ENCODE measurements around the gene CCDC69. TPM values are rescaled to one million over a fixed set of nuclear protein-coding genes. Genes with fewer than 3 reads are reported as not detected.

The CCDC69 gene
- total RNA-seq, 2 experiments from 2014 or later: 24.6 to 27.6 TPM

GRCh38 chr5:151219138-151219537, 4.8 kb downstream of the CCDC69 start:
- intact Hi-C loops (cut with micrococcal nuclease): loop anchor here (10.0 kb wide), 1 partner anchor 434 kb away; no protein-coding TSS in a partner anchor
- H3K36me3 Mint-ChIP-seq: peaks cover 11% of the 10 kb centered on the region
- no peaks in the 10 kb centered on the region for H3K27me3 Mint-ChIP-seq
- H3K27ac Mint-ChIP-seq: peak overlapping the region; percentile 36
- POLR2A ChIA-PET: no interaction called here
- H3K4me3 Mint-ChIP-seq: no peak overlapping the region
- H3K9me3 Mint-ChIP-seq: no peaks in the 10 kb centered on the region
- DNase-seq: no peak
- CTCF ChIA-PET: no interaction called here
- H3K4me1 Mint-ChIP-seq (ENCODE audit: low read depth): peaks cover 76% of the 10 kb centered on the region

DNA sequence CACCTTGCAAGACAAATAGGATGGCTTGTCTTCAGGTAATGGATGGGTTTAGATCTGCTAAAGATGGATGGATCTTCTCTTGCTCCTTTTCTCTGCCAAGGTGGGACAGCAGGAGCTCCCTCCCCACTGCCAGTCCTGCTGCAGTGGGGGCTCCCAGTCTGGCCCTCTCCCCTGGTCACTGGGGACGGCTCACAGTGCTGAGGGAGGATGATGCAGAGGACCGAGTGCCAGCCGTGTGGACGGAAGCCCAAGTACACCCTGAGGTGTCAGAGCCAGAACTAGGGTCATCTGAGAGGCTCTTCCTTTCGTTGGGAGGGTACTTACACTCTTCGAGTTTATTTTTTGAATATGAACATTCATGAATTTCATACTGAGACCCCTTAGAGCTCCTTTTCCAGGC, 5.7 kb downstream of the CCDC69 start:
- Mint-ChIP-seq H3K36me3 (peaks cover 15% of the 10 kb centered on the region), H3K27ac (peak overlapping the region; percentile 53), H3K4me3 (no peak overlapping the region), H3K9me3 (no peaks in the 10 kb centered on the region), H3K27me3 (no peaks in the 10 kb centered on the region), H3K4me1 (ENCODE audit: low read depth) (peaks cover 76% of the 10 kb centered on the region)
- ChIA-PET POLR2A (no interaction called here), CTCF (interaction anchor here (0.8 to 1.2 kb wide), 2 partner anchors 22 to 92 kb away, joined by 3 read pairs; no protein-coding TSS in a partner anchor)
- intact Hi-C loops (cut with micrococcal nuclease): loop anchor here (10.0 kb wide), 1 partner anchor 433 kb away; no protein-coding TSS in a partner anchor
- DNase-seq: no peak

GRCh38 chr5:151216781-151217180, 7.1 kb downstream of the CCDC69 start:
- no peaks in the 10 kb centered on the region for H3K9me3 Mint-ChIP-seq
- H3K36me3 Mint-ChIP-seq: peaks cover 20% of the 10 kb centered on the region
- ChIA-PET CTCF (no interaction called here), POLR2A (no interaction called here)
- DNase-seq: no peak
- no peaks in the 10 kb centered on the region for H3K27me3 Mint-ChIP-seq
- H3K4me3 Mint-ChIP-seq: no peak overlapping the region
- peak overlapping the region; percentile 21 for H3K27ac Mint-ChIP-seq
- intact Hi-C loops (cut with micrococcal nuclease): loop anchor here (10.0 kb wide), 1 partner anchor 432 kb away; no protein-coding TSS in a partner anchor
- peaks cover 74% of the 10 kb centered on the region for H3K4me1 Mint-ChIP-seq (ENCODE audit: low read depth)

DNA sequence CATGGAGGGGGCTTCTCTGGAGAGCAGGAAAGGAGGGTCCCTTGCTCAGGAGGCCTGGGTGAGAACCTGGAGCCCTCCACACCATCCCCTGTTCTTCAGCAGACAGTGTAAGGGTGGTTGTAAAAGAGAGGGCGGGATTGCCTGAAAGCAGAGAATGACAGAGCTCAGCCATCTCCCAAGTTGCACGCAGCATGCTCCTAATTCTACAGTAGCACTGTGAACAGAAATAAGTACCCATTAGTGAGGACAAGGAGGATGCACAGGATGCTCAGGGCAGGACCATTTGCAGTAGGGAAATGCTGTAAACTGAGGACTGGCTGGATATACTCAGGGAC, 8.4 kb downstream of the CCDC69 start:
- DNase-seq: no peak
- H3K4me1 Mint-ChIP-seq (ENCODE audit: low read depth): peaks cover 72% of the 10 kb centered on the region
- POLR2A ChIA-PET: interaction anchor here (5.4 kb wide), 1 partner anchor 7 kb away, joined by 95 read pairs; the partner anchor contains the start of gene CCDC69

GRCh38 chr5:151214614-151215545, 9.0 kb downstream of the CCDC69 start:
- CTCF ChIA-PET: interaction anchor here (1.3 to 3.3 kb wide), 5 partner anchors 8 to 101 kb away, joined by 4 to 43 read pairs (median 6); partner anchors contain the start of gene CCDC69
- Mint-ChIP-seq H3K4me1 (ENCODE audit: low read depth) (peaks cover 68% of the 10 kb centered on the region), H3K36me3 (peaks cover 17% of the 10 kb centered on the region), H3K4me3 (peak overlapping the region; percentile 82), H3K27ac (peak overlapping the region; percentile 97), H3K27me3 (no peaks in the 10 kb centered on the region), H3K9me3 (no peaks in the 10 kb centered on the region)
- intact Hi-C loops (cut with micrococcal nuclease): loop anchor here (1.0 to 10.0 kb wide), 8 partner anchors 8 to 557 kb away; partner anchors contain the start of genes G3BP1 and TNIP1
- POLR2A ChIA-PET: interaction anchor here (0.8 to 5.4 kb wide), 5 partner anchors 8 to 39 kb away, joined by 3 to 95 read pairs (median 9); partner anchors contain the start of genes CCDC69 and GM2A
- peak; percentile 53 for DNase-seq

More for the DNA sequence above, 8.4 kb downstream of the CCDC69 start:
- Mint-ChIP-seq H3K36me3 (peaks cover 17% of the 10 kb centered on the region), H3K4me3 (peak overlapping the region; percentile 82), H3K27ac (peak overlapping the region; percentile 97), H3K9me3 (no peaks in the 10 kb centered on the region), H3K27me3 (no peaks in the 10 kb centered on the region)
- intact Hi-C loops (cut with micrococcal nuclease): loop anchor here (2.0 to 10.0 kb wide), 2 partner anchors 135 to 431 kb away; partner anchors contain the start of gene TNIP1
- CTCF ChIA-PET: interaction anchor here (1.3 to 1.5 kb wide), 2 partner anchors 8 to 51 kb away, joined by 6 read pairs; partner anchors contain the start of gene CCDC69

DNA sequence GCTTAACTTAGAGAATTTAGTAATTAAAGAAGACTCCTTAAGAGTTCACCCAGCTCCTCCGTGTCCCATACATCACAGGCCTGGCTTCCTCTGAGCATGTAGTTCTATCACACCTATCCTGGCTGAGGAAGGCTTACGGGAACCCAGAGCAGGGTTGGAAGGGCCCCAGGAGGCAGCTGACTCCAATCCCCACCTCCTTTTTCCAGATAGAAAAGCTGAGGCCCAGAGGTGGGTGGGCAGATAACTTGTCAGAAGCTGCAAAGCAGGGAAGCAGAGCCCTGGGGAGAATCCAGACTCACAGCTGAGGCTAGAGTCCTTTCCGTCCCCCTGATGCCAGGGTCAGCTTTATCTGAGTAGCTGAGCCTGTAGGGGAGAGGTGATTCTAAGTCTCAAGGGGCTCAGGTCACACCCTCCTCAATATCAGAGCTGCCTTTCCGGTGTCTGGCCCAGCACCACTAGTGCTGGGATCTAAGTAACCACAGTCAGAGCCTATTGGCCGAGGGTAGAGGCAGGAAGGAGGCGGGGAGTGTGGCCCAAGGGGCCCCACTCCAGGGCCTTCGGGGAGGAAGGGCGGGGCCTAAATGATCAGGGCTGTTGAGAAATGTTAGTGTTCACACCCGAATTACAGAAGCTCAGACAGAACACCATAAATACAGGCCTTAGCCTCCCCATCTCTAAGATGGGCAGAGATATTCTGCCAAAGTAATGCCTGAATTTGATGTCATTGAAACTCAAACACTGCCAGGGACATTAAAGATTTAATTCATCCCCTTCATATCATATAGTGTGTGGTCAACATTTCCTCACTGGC, 9.9 kb downstream of the CCDC69 start:
- peak overlapping the region; percentile 97 for H3K27ac Mint-ChIP-seq
- peak overlapping the region; percentile 82 for H3K4me3 Mint-ChIP-seq
- DNase-seq: peak; percentile 94
- ChIA-PET CTCF (interaction anchor here (0.5 to 3.3 kb wide), 9 partner anchors 9 to 102 kb away, joined by 3 to 43 read pairs (median 5); partner anchors contain the start of gene CCDC69), POLR2A (interaction anchor here (0.6 to 5.4 kb wide), 6 partner anchors 9 to 40 kb away, joined by 3 to 95 read pairs (median 8); partner anchors contain the start of genes CCDC69 and GM2A)
- intact Hi-C loops (cut with micrococcal nuclease): loop anchor here (1.0 to 10.0 kb wide), 9 partner anchors 9 to 558 kb away; partner anchors contain the start of genes G3BP1 and TNIP1
- no peaks in the 10 kb centered on the region for H3K27me3 Mint-ChIP-seq
- peaks cover 69% of the 10 kb centered on the region for H3K4me1 Mint-ChIP-seq (ENCODE audit: low read depth)
- peaks cover 17% of the 10 kb centered on the region for H3K36me3 Mint-ChIP-seq
- H3K9me3 Mint-ChIP-seq: no peaks in the 10 kb centered on the region

- peak overlapping the region; percentile 90 for H3K27ac Mint-ChIP-seq
- H3K4me1 Mint-ChIP-seq (ENCODE audit: low read depth): peaks cover 67% of the 10 kb centered on the region
- no peak for DNase-seq
- H3K36me3 Mint-ChIP-seq: peaks cover 18% of the 10 kb centered on the region
- intact Hi-C loops (cut with micrococcal nuclease): loop anchor here (2.0 to 10.0 kb wide), 3 partner anchors 62 to 560 kb away; partner anchors contain the start of gene G3BP1
- ChIA-PET POLR2A (interaction anchor here (0.9 to 5.4 kb wide), 6 partner anchors 10 to 132 kb away, joined by 3 to 95 read pairs (median 4); partner anchors contain the start of genes CCDC69, GM2A and TNIP1), CTCF (interaction anchor here (0.8 to 3.3 kb wide), 9 partner anchors 10 to 104 kb away, joined by 3 to 43 read pairs (median 5); partner anchors contain the start of genes CCDC69 and GM2A)
- H3K27me3 Mint-ChIP-seq: no peaks in the 10 kb centered on the region
- H3K9me3 Mint-ChIP-seq: no peaks in the 10 kb centered on the region
- peak overlapping the region; percentile 82 for H3K4me3 Mint-ChIP-seq
Observed at GRCh38 chr5:151212406-151212798, 11.5 kb downstream of the CCDC69 start.

- Mint-ChIP-seq H3K4me3 (no peak overlapping the region), H3K27me3 (no peaks in the 10 kb centered on the region), H3K9me3 (no peaks in the 10 kb centered on the region), H3K27ac (peak overlapping the region; percentile 38), H3K36me3 (peaks cover 9% of the 10 kb centered on the region), H3K4me1 (ENCODE audit: low read depth) (peaks cover 58% of the 10 kb centered on the region)
- POLR2A ChIA-PET: interaction anchor here (1.7 kb wide), 1 partner anchor 15 kb away, joined by 4 read pairs; the partner anchor contains the start of gene CCDC69
- DNase-seq: no peak
- CTCF ChIA-PET: interaction anchor here (0.9 to 1.3 kb wide), 2 partner anchors 43 to 160 kb away, joined by 3 to 5 read pairs; no protein-coding TSS in a partner anchor
- intact Hi-C loops (cut with micrococcal nuclease): no loop called here
Observed at GRCh38 chr5:151208481-151208914, 15.4 kb downstream of the CCDC69 start.

DNA sequence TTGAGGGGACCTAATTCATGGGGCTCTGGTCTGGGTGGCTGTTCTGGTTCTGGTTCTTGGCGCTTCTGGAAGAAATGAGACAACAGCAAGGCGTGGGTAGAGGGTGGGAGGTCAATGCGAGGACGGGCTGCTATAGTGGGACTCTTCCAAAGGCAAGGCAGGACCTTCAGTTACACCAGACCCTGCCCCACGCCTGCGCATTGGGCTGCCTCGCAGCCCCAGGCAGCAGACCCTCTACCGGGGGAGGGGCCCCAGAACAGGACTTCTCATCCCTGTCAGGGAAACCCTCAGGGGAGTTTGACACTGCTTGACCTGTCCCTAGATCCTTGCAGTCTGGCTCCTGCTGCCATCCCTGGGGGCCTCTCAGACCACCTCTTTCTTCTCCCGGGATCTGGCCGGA, 18.5 kb downstream of the CCDC69 start:
- DNase-seq: no peak
- Mint-ChIP-seq H3K36me3 (peaks cover 3% of the 10 kb centered on the region), H3K27me3 (no peaks in the 10 kb centered on the region), H3K9me3 (no peaks in the 10 kb centered on the region), H3K27ac (peak overlapping the region; percentile 40), H3K4me3 (no peak overlapping the region), H3K4me1 (ENCODE audit: low read depth) (peaks cover 50% of the 10 kb centered on the region)
- ChIA-PET CTCF (no interaction called here), POLR2A (no interaction called here)
- intact Hi-C loops (cut with micrococcal nuclease): no loop called here

DNA sequence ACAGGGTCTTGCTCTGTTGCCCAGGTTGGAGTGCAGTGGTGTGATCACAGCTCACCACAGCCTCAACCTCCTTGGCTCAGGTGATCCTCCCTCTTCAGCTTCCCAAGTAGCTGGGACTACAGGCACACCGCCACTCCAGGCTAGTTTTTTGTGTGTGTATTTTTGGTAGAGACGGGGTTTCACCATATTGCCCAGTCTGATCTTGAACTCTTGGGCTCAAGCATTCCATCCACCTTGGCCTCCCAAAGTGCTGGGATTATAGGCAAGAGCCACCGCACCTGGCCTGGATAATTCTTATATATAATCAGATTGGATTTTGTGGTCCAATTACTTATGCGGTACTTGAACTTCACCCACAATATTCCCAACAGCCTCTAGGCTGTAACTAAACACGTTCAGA, 19.8 kb downstream of the CCDC69 start:
- Mint-ChIP-seq H3K36me3 (peaks cover 3% of the 10 kb centered on the region), H3K4me3 (no peak overlapping the region), H3K27me3 (no peaks in the 10 kb centered on the region), H3K9me3 (no peaks in the 10 kb centered on the region), H3K27ac (no peak overlapping the region), H3K4me1 (ENCODE audit: low read depth) (peaks cover 42% of the 10 kb centered on the region)
- POLR2A ChIA-PET: interaction anchor here (2.4 kb wide), 1 partner anchor 8 kb away, joined by 17 read pairs; no protein-coding TSS in a partner anchor
- CTCF ChIA-PET: interaction anchor here (2.5 to 3.7 kb wide), 2 partner anchors 19 to 78 kb away, joined by 8 to 16 read pairs; partner anchors contain the start of gene CCDC69
- DNase-seq: no peak
- intact Hi-C loops (cut with micrococcal nuclease): no loop called here
